ENCODE data around the gene PPP1R3F. TPM values are rescaled to one million over a fixed set of nuclear protein-coding genes. Genes with fewer than 3 reads are reported as not detected.

PPP1R3F gene
- total RNA-seq, 1 experiment from 2014 or later, result 7.3 TPM

- H3K79me1 ChIP-seq (ENCODE audit: insufficient read depth, low read depth, low read length, poor library complexity, severe bottlenecking), result no peaks in the 10 kb centered on the region
- H3K23ac ChIP-seq (ENCODE audit: insufficient read length, low read depth, low read length), result no peak overlapping the region
- no peak overlapping the region for H2AK5ac ChIP-seq (ENCODE audit: insufficient read length, low read length)
- H4K8ac ChIP-seq (replicated peaks; ENCODE audit: insufficient read length, low read depth, low read length), result no peak overlapping the region
- H2AFZ ChIP-seq (ENCODE audit: low read length), result no peak overlapping the region
- peaks cover 0 to 18% (median 0%) of the 10 kb centered on the region in 3 experiments; a peak in 3 of 7 replicates for H3K36me3 Mint-ChIP-seq (ENCODE audit: insufficient read depth in 1 of 3, low read depth in 3 of 3)
- no peak for TF ChIP-seq CTCF (conservative IDR thresholded peaks at IDR 0.05)
- no peaks in the 10 kb centered on the region for H4K20me1 ChIP-seq (ENCODE audit: control insufficient read depth, insufficient read depth, insufficient read length)
- peak overlapping the region in 1 of 2 experiments; percentile 25; a peak in 2 of 5 replicates for H3K4me3 Mint-ChIP-seq
- H3K27ac Mint-ChIP-seq, result no peak overlapping the region
- peaks cover 1% of the 10 kb centered on the region; the same call in 1 of the 2 replicates for H3K27me3 Mint-ChIP-seq (ENCODE audit: low read depth)
- H2BK12ac ChIP-seq (ENCODE audit: insufficient read length, low read depth, low read length), result no peak overlapping the region
- no peak overlapping the region for H4K5ac ChIP-seq (ENCODE audit: insufficient read length, low read depth, low read length)
- H3K4me2 ChIP-seq (ENCODE audit: insufficient read depth, insufficient read length, low read length), result no peak overlapping the region
- no peaks in the 10 kb centered on the region for H3K79me2 ChIP-seq (ENCODE audit: insufficient read depth, low read length)
- no peak overlapping the region for H2BK120ac ChIP-seq (ENCODE audit: low read depth, low read length, poor library complexity, severe bottlenecking)
- H3K4ac ChIP-seq (ENCODE audit: low read depth, low read length), result no peak overlapping the region
- H3K9me3 Mint-ChIP-seq, result peaks cover 52 to 77% of the 10 kb centered on the region in 2 experiments
- peaks cover 22% of the 10 kb centered on the region for H3K9me3 ChIP-seq (ENCODE audit: control insufficient read depth, low read depth, low read length)
- no CpG with 5 or more reads among the region's 9 CpGs for WGBS (ENCODE audit: extremely low coverage, insufficient read length, low lambda C conversion rate)
- no peak overlapping the region for H2BK5ac ChIP-seq (ENCODE audit: insufficient read length, low read length)
- H3K9ac ChIP-seq (ENCODE audit: extremely low read depth, insufficient read length, low read length), result no peak overlapping the region
- no peak overlapping the region for H3K27ac ChIP-seq (ENCODE audit: insufficient read length, low read depth, low read length)
- H3K4me1 Mint-ChIP-seq, result peaks cover 3 to 4% of the 10 kb centered on the region in 2 experiments; a peak in 3 of 4 replicates
- no peak overlapping the region for H3T11ph ChIP-seq (ENCODE audit: low read length)
- no peaks in the 10 kb centered on the region for H3K4me1 ChIP-seq (ENCODE audit: insufficient read depth, low read length)
- no peak overlapping the region for H3K18ac ChIP-seq (ENCODE audit: insufficient read length, low read depth, low read length)
- no peak overlapping the region for H4K91ac ChIP-seq (ENCODE audit: insufficient read length, low read depth, low read length)
- no peak for DNase-seq
- H3K14ac ChIP-seq (ENCODE audit: insufficient read depth, low read length), result no peak overlapping the region
- no peaks in the 10 kb centered on the region for H3K27me3 ChIP-seq (ENCODE audit: insufficient read depth, low read length)
- no peak overlapping the region for H2BK15ac ChIP-seq (ENCODE audit: low read depth, low read length)
- H3K56ac ChIP-seq (ENCODE audit: insufficient read length, low read depth, low read length), result no peak overlapping the region
- no peak overlapping the region for H2BK20ac ChIP-seq (ENCODE audit: low read depth, low read length, poor library complexity, severe bottlenecking)
- no peaks in the 10 kb centered on the region for H3K23me2 ChIP-seq (ENCODE audit: insufficient read length, low read depth, low read length, poor library complexity, severe bottlenecking)
Observed at GRCh38 chrX:49237060-49237459, 32.5 kb upstream of the PPP1R3F start.

All from H9 (cell line).